NCI-H1694 treated with DMSO at 0.1 percent for 48 hours (cell line): ENCODE results near the gene HGS.

Source experiments
- DNase-seq: peaks from one replicate; lab custom pipeline; 2025; lab: John Stamatoyannopoulos, UW

HGS gene

DNA sequence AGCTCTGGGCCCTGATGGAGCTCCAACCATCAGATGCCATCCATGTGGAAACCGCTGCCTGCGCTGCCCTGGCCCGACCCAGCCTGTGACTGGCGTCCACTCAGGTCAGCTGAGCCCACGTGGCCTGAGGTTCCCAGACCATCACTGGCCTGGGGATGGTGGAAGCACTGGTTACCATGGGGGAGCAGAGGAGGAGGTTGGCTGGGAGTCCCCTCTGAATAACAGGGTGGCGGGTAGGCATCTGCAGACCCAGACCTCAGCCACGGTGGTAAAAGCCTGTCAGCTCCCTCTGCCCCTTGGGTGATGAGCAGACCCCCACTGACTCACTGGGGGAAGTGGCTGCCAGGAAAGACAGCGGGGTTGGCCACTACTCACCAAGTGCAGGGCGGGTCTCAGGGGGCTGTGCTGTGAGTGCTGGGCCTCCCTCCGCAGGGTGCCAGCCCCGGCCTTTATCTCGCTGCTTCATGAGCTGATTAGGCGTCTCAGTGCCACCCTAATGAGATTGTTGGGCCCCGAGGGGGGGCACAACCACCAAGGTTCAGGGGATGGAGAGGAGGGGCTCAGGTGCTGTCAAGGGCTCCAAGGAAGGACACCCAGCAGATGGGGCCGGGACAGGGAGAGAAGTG lies 27.6 kb upstream of the HGS start, which contains the start of gene PDE6G:
PDE6G (minus strand) TSS at position 425 of the 626 bp plus-strand sequence. CDS start 3,237 bp downstream, outside the sequence.
- no peak for DNase-seq

DNA sequence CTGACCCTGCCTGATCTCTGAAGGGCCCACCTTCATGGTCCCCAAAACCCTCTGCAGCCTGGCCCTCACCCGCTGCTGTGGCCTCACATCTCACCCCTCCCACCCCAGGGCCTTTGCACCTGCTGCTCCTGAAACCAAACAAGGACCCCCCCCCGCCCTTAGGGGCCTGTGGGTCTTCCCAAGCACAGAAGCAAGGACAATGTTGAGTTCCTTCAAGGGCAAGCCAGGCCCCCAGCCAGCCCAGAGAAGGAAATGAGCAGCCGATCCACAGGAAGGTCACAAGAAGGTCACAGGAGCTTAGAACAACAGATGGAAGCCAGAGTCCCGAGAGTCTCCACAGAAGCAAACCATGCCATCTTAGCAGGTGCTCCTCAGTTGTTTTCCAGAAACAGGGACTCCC lies 27.0 kb upstream of the HGS start:
- DNase-seq, result no peak

DNA sequence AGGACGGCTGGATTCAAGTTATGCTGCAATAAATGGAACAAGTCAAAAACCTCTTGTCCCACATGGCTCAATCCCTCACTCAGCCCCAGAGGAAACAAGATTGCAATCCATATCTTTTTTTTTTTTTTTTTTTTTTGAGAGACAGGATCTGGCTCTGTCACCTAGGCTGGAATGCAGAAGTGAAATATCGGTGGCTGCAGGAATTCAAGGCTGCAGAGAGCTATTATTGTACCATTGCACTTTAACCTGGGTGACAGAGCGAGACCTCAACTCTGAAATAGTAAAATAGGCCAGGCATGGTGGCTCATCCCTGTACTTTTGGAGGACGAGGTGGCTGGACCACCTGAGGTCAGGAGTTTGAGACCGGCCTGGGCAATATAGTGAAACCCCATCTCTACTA lies 24.8 kb upstream of the HGS start:
- no peak for DNase-seq

DNA sequence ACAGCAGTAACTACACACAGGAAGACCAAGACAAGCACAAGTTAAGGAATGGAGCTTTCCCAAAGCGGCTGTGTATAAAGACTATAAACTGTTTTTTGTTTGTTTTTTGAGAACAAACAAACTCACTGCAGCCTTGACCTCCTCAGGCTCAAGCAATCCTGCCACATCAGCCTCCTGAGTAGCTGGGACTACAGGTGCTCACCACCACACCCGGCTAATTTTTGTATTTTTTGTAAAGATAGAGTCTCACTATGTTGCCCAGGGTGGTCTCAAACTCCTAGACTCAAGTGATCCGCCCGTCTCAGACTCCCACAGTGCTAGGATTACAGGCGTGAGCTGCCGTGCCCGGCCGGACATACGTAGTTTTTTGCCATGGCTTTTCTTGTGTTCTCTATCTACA lies 23.4 kb upstream of the HGS start:
- DNase-seq, result no peak

DNA sequence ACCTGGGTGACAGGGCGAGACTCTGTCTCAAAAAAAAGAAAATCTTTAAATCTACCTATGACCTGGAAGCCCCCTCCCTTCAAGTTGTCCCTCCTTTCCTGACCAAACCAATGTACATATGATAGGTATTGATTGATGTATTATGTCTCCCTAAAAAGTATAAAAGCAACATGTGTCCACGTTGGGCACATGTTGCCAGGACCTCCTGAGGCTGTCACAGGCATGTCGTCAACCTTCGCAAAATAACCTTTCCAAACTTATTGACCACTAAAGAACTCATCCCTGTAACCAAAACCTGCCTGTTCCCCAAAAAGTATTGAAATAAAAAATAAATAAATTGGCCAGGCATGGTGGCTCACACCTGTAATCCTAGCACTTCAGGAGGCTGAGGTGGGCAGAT lies 21.8 kb upstream of the HGS start:
- no peak for DNase-seq

DNA sequence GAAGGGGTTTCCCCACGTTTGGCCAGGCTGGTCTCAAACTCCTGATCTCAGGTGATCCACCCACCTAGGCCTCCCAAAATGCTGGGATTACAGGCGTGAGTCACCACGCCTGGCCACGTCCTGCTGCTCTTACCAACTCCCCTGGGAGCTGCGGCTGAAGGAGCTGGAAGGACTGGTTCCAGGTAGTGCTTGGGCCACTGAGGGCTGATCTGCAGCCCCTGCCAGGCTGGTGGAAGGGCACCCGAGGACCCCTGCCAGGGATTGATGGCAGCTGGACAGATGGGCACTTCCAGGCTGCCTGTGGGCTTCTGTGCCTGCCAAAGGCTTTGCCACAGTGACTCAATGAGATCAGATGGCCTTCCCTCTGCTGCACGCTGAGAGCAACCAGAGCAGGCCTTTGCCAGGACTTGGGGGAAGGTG lies 19.8 kb upstream of the HGS start:
- no peak for DNase-seq

DNA sequence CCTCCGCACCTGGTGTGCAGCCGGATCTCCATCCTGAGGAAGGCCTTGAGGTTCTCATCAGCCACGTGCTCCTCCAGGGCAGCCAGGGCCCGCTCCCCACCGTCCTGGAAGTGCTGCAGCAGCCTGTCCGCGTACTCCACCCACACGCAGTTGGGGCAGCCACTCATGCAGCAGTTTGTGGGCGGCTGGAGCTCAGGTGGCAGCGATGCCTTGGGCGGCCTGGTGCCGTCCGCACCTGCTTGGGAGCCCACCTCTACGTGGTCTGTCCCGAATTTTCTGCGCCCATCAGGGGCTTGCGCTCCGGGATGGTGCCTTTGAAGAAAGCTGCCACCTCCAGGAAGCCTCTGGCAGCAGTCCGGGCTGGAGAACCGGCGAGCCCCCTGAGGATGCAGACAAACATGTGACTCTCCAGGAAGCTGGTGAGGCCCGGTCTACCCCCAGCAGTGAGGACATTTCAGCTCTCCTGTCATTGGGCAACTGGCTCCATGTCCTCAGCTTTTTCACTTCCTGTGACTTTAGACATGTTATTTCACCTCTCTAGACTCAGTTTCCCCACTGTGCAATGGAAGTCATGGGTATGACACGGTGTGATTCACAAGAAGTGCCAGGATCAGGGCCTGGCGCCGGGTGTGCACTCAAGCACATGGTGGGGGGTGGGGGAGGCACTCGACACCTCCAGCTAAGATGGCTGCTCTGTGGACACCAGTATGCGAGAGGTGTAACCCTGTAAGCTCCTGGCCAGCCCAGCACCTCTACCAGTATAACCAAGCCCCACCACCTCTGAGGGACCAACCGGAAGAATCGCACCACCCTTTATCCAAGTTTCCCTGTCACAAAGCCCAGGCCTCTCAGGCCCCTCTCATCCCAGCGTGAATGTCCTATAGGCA lies 18.4 kb upstream of the HGS start:
- DNase-seq, result no peak

DNA sequence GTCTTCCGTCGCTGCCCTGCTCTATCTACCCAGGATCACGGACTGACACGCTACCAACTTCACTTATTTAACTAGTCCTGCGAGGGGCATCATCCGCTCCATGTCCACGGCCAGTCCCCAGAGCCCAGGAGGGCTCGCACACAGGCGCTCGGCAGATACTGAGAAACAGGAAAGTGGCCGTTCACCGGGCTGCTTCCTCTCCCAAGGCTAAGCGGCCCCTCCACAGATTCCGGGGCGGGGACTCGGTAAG lies 17.8 kb upstream of the HGS start:
- DNase-seq, result no peak

DNA sequence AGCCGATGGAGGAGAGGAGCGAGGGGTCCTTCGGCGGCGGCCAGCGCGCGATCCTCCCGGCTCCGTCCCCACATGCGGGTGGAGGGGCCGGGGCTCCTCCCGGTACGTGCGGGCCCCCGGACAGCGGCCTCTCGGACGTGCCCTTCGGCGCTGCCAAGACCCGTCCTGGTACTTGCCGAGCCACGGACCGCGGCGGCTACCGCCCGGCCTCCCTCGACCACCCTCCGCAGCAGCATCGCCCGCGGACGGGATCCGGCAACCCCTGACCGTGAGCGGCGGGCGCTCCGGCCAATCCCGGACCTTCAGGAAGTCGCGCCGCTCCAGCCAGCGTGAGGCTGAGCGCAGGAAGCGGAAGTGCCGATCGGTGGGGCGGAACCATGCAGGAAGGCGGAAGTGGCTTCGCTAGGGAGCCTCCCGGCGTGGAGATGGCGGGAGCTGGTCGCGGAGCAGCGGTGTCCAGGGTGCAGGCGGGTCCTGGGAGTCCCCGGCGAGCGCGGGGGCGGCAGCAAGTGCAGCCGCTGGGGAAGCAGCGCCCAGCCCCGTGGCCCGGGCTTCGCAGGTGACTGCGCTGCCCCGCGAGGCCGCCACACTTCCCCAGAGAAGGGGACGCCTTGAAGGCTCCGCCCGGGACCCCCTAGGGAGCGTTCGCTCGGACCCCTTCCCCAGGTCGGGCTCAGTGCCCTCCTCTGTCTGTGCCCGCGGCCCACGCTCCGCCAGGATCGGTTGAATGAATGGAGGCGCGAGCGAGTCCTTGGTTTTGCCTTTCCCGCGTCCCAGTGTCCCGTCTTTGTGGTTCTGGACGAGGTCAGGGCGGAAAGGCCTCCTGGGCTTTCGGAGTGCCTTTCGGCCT lies 17.2 kb upstream of the HGS start, which contains the start of the genes CCDC137 and OXLD1:
CCDC137 (plus strand) TSS at position 396 of the 850 bp plus-strand sequence; CDS start at position 426, 30 bp downstream.
OXLD1 (minus strand) TSS at position 264 of the 850 bp plus-strand sequence; CDS start at position 236, 28 bp downstream.
- DNase-seq, result peak; percentile 90

DNA sequence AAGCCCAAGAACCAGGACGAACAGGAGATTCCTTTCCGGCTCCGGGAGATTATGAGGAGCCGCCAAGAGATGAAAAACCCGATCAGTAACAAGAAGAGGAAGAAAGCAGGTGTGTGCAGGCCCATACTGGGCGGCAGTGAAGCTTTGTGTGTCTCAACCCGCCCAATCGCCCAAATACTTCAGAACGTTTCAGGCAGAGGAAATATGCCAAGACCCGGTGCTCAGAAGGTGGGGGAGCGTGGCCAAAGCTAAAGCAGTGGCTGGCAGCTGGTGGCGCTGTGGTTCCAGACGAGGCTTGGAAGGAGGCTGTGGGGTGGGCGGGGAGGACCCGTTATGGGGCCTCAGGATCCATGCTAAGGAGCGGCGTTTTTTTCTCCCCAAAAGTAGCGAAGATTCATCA lies 16.1 kb upstream of the HGS start:
- DNase-seq, result no peak

DNA sequence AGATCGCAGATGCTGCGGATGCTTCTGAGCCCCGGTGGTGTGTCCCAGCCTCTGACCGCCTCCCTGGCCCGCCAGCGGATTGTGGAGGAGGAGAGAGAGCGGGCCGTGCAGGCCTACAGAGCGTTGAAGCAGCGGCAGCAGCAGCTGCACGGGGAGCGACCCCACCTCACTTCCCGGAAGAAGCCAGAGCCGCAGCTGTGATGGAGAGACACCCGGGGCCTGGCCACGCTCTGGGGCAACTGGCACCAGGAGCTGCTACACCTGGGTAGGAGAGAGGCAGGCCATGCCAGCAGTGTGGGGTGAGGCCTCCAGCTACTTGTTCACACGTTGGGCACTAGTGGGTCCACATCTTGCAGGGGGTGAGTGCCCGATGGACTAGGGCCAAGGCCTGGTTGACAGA lies 11.3 kb upstream of the HGS start:
- DNase-seq, result no peak

DNA sequence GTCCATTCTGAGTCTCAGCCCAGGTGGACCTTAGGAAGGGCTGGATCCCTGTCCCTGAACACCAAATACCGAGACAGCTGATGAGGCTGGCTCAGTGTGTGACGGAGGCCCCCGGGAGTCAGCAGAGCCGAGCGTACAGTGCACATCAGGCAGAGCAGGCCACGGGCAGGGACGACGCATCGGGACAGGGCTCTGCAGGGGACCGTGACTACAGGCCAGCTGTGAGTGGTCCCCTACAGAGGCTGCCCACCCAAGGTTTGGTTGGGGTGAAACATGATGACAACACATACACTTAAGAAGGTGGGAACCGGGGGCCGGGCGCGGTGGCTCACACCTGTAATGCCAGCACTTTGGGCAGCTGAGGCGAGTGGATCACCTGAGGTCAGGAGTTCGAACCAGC lies 10.9 kb upstream of the HGS start:
- DNase-seq, result no peak

DNA sequence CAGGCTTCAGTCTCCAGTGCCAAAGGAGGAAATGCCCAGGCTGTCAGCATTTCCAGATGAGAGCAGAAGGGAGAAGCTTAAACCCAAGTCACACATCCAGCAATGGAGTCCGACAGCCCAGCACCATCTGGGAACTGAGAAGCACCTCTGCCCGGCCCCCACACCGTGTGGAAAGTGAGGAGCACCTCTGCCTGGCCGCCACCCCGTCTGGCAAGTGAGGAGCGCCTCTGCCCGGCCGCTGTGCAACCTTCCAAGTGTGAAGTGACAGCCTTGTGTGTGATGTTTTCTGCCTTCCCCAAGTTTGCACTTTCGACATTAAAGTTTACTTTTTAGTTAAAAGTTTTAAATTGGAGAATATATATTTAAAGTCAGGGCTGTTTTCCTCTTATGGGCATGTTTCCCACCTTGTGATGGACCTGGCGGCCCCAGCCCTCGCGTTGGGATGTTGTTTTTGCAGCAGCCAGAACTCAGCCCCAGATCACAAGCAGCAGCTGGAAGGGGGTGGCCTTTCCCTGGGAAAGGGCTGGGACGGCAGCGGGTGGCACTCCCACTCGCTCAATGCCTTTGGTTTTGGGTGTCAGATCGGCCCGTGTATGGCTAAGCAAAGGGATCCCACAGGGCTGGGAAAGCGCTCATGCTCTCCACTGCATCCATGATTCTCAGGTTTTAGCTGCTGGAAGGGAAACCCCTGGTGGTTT lies 10.1 kb upstream of the HGS start:
- no peak for DNase-seq

DNA sequence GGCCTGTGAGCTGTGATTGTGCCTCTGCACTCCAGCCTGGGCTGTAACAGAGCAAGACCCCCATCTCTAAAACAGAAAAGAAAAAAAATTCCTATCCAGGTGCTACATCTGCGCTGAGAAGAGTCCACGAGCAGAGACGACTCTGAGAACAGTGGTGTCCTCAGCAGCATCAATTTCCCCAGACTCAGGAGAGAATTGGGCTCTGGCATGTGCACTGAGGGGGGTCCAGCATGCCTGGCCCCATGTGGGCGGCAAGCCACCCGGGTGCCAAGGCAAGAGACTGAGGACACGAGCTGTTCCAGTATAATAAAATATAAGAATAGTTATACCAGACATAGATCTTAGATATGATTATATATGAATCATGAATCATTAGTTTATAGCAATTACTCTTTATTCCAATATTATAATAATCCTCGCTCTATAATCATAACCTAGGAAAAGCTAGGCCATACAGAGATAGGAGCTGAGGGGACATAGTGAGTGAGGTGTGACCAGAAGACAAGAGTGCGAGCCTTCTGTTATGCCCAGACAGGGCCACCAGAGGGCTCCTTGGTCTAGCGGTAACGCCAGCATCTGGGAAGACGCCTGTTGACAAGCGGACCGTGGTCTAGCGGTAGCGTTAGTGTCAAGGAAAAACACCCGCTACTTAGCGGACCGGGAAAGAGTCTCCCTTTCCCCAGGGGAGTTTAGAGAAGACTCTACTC lies 8.1 kb upstream of the HGS start:
- DNase-seq, result peak; percentile 34

DNA sequence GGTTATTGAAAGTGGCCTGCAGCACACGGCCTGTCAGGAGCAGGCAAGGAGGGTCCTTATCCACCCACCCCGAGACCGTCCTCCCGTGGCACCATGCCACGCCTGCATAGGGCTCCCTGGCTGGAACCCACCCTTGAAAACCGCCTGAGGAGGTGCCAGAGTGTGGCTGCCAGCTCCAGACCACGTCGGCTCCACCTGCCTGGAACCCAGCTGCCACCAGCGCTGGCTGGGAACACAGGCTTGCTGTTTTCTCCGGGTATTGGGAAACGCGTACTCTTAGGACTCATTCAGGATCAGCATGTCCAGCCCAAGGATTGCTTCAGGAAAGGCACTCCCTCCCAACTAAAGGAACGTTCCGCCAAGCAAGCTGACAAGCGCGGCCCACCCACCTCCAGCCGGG lies 6.9 kb upstream of the HGS start:
- no peak for DNase-seq

DNA sequence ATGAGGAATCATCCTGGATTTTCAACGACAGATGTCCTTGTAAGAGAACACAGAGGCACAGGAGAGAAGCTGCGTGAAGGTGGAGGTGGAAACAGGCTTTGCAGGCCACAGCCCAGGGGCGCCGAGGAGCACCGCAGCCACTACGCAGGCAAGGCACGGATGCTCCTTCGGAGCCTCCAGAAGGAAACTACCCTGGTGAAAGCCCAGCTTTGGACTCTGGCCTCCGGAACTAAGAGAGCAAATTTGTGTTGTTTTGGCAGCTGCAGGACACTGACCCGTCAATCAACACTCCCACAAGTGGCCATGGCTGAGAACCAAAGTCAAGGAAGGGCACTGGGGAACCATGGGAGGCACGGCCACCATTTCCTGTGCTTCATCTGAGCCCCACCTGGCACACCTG lies 3.7 kb upstream of the HGS start:
- no peak for DNase-seq

DNA sequence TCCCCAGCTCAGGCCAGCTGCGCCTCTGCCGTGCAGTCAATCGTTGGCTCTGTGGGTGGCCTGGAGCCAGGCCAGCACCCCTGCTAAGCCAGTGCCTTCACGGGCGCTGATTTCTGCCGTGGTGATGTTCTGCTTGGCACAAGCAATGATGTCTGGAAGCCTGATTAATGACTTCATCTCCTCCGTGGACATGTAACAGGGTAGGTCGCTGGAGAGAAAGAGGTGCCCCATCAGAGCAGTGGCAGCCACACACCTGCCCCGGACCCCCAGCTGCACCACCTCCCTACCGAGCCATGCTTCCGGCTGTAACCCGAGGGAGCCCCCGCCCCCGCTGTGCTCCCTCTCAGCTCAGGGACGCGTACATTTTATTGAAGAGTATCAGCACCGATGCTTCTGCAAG lies 2.1 kb upstream of the HGS start:
- peak; percentile 61 for DNase-seq

DNA sequence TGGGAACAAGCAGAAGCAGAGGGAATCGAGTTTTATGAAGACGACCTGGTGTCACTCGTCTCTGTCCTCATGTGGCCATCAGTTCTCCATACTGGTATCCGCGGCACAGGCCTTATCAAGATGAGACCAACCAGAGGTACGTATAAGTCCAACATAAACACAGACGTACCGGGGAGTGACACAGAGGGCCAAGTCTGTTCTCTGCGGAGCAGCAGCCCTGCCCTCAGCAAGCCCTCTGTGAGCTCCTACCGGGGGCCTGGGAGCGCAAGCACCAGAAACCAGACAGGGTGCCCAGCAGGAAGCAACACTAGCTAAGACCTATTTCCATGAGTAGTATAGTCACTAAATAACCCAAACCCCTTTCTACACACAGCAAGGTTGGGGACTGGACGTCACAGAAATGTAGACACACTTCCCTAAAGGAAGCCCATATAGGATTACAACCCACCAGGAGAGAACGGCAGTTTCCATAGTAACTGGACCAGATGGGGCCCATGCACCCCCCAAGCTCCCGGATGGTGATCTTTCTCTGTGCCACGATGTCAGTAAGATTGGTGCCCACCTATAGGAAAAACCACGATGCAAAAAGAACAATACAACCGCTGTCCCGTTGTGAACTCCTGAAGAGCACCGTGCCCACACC lies 1.1 kb upstream of the HGS start:
- DNase-seq, result no peak

DNA sequence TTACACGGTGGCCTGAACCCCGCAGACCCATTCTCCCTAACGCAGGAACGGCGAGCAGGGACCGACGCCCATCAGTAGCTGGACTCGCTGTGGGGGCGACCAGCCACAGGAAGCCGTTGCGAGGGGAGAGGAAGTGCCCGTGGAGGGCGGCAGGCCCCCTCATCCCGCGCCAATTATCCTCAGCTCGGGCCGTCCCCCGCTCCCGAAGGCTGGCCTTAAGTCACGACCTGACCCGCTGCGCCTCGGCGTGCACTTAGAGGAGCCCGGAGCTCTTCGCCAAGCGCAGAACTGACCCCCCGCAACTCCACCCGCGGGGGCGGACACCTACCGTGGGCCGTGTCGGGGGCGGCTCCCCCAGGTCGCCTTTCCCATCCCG lies 615 bp upstream of the HGS start:
- DNase-seq, result no peak

DNA sequence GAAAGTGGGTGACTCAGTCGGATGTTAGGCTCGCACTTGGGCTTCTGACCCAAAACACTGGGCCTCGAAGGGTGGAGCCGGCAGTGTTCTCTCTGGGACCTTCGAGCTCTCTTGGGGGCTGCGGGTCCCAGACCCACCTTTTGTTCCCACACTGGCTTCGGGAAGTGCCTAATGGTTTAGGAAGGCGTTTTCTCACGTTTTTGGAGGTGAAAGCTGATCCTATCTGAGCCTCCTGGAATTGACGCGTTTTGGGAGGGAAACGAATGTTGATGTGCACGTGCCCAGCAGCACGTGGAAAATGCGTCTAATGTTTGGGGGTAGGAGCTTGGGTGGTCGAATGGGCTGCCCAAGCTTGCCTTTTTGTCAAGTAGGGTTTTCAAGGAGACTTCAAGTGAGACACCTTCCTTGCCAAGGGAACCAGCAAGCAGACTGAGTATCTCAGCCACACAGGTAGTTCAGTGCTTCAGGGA lies 666 bp downstream of the HGS start:
- no peak for DNase-seq

DNA sequence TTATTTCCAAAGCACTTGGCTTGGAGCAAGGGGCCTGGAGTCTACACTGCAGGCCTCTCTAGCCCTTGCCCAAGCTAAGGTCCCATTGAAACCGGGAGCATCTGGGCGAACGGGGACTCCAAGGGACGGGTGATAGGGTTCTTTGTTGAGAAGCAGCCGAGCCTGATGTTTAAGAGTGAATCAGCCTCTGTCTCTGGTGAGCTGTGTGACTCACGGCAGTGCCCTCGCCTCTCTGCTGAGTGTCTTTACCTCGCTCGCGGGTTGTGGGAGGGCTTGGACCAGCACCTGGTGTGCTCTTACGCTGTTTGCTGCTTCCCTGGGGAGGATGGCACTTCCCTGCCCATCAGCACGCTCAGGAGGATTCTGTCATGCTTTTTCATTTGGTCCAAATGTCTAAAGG lies 1.3 kb downstream of the HGS start:
- DNase-seq, result no peak
